Smooth muscle cell (in vitro differentiated cells): ENCODE data around the gene TRAK2. TPM values are rescaled to one million over a fixed set of nuclear protein-coding genes. Genes with fewer than 3 reads are reported as not detected.

Experiments
- DNase-seq: peaks from one replicate; lab custom pipeline; 2025; ENCODE audit not compliant: unreplicated experiment; lab: John Stamatoyannopoulos, UW
- H2AFZ ChIP-seq: fragments of 200-600 bp; sonication (generic); 2 replicates; pipeline ENCODE4 v1.6.0; 2016; ENCODE audit warnings: antibody characterized with exemption, low read depth, mild to moderate bottlenecking
- H3F3A ChIP-seq: fragments of 200-600 bp; sonication (generic); 2 replicates; pipeline ENCODE4 v1.6.0; 2017; ENCODE audit warnings: antibody characterized with exemption, low read depth
- H3K27ac ChIP-seq: fragments of 200-600 bp; sonication (generic); 2 replicates; pipeline ENCODE4 v1.5.1; 2016; ENCODE audit warnings: low read depth, mild to moderate bottlenecking
- H3K27me3 ChIP-seq: fragments of 200-600 bp; sonication (generic); 2 replicates; pipeline ENCODE4 v1.6.1; 2016; ENCODE audit warnings: low read depth, mild to moderate bottlenecking
- H3K36me3 ChIP-seq: fragments of 200-600 bp; sonication (generic); 2 replicates; pipeline ENCODE4 v1.5.1; 2016; ENCODE audit warnings: low read depth
- H3K4me1 ChIP-seq: fragments of 200-600 bp; sonication (generic); 2 replicates; pipeline ENCODE4 v1.5.1; 2016; ENCODE audit warnings: low read depth
- H3K4me2 ChIP-seq: fragments of 200-600 bp; sonication (generic); 2 replicates; pipeline ENCODE4 v1.6.0; 2016; ENCODE audit warnings: mild to moderate bottlenecking
- H3K4me3 ChIP-seq: fragments of 200-600 bp; sonication (generic); 2 replicates; pipeline ENCODE4 v1.5.1; 2016; ENCODE audit warnings: mild to moderate bottlenecking
- H3K79me2 ChIP-seq: fragments of 200-600 bp; sonication (generic); 2 replicates; pipeline ENCODE4 v1.6.0; 2016; ENCODE audit warnings: low read depth, mild to moderate bottlenecking
- H3K9ac ChIP-seq: fragments of 200-600 bp; sonication (generic); 2 replicates; pipeline ENCODE4 v1.6.0; 2016; ENCODE audit warnings: low read depth
- H3K9me3 ChIP-seq: fragments of 200-600 bp; sonication (generic); replicated peaks from 2 replicates; pipeline ENCODE4 v1.5.1; 2016; ENCODE audit warnings: low read depth
- H4K20me1 ChIP-seq: fragments of 200-600 bp; sonication (generic); 2 replicates; pipeline ENCODE4 v1.6.0; 2016; ENCODE audit warnings: low read depth
- CTCF ChIP-seq: fragments of 200-600 bp; sonication (generic); IDR thresholded peaks from 2 replicates; pipeline ENCODE4 v1.5.1; 2017; ENCODE audit warnings: borderline replicate concordance, mild to moderate bottlenecking, antibody characterized with exemption; ENCODE audit not compliant: insufficient read depth, poor library complexity, severe bottlenecking
- WGBS: methylation state at CpG from one replicate; pipeline ENCODE4 v1.1.7; 2016; ENCODE audit warnings: low lambda C conversion rate; 5-methylcytosine and 5-hydroxymethylcytosine counted together
- polyA plus RNA-seq: library from polyadenylated mRNA; unstranded; fragments of >200 nt; fragmentation: Nextera tagmentation; extraction: Ambion mirVana; gene quantifications from 2 replicates; pipeline ENCODE4 v1.2.1, GENCODE V29; 2016
- total RNA-seq: library from RNA; depleted of rRNA; stranded (reverse); fragments of >200 nt; gene quantifications from 2 replicates; pipeline ENCODE4 v1.2.3, GENCODE V29; 2014

Gene TRAK2
- total and polyA plus RNA-seq, 2 experiments from 2014 or later = 6.3 to 15.7 TPM

GRCh38 chr2:201420442-201421113 is 30.7 kb downstream of the TRAK2 start:
- WGBS = 66% methylated on average over 3 of the region's 3 CpGs
- H3K79me2 ChIP-seq = peaks cover 38% of the 10 kb centered on the region

GRCh38 chr2:201419986-201420385 is 31.3 kb downstream of the TRAK2 start:
- Histone ChIP-seq H3K9me3 (no peaks in the 10 kb centered on the region), H3K4me2 (no peak overlapping the region), H3K4me1 (no peaks in the 10 kb centered on the region), H3K36me3 (no peaks in the 10 kb centered on the region), H3K9ac (peak overlapping the region; percentile 8), H3K4me3 (no peak overlapping the region), H3K27ac (peak overlapping the region; percentile 54), H3K27me3 (no peaks in the 10 kb centered on the region), H3K79me2 (peaks cover 36% of the 10 kb centered on the region), H2AFZ (no peak overlapping the region), H4K20me1 (peaks cover 54% of the 10 kb centered on the region), H3F3A (no peaks in the 10 kb centered on the region)
- no peak for TF ChIP-seq CTCF
- 98% methylated on average over 4 of the region's 4 CpGs for WGBS
- no peak for DNase-seq

More at GRCh38 chr2:201420442-201421113, 30.7 kb downstream of the TRAK2 start:
- H3K27ac ChIP-seq = peak overlapping the region; percentile 54
- no peaks in the 10 kb centered on the region for H3K36me3 ChIP-seq
- H3K4me1 ChIP-seq = no peaks in the 10 kb centered on the region
- no peaks in the 10 kb centered on the region for H3K9me3 ChIP-seq
- H4K20me1 ChIP-seq = peaks cover 58% of the 10 kb centered on the region
- no peak for DNase-seq
- TF ChIP-seq CTCF = no peak
- no peak overlapping the region for H2AFZ ChIP-seq
- no peak overlapping the region for H3K4me3 ChIP-seq
- no peaks in the 10 kb centered on the region for H3F3A ChIP-seq
- peak overlapping the region; percentile 8 for H3K9ac ChIP-seq
- H3K4me2 ChIP-seq = no peak overlapping the region
- H3K27me3 ChIP-seq = no peaks in the 10 kb centered on the region

DNA sequence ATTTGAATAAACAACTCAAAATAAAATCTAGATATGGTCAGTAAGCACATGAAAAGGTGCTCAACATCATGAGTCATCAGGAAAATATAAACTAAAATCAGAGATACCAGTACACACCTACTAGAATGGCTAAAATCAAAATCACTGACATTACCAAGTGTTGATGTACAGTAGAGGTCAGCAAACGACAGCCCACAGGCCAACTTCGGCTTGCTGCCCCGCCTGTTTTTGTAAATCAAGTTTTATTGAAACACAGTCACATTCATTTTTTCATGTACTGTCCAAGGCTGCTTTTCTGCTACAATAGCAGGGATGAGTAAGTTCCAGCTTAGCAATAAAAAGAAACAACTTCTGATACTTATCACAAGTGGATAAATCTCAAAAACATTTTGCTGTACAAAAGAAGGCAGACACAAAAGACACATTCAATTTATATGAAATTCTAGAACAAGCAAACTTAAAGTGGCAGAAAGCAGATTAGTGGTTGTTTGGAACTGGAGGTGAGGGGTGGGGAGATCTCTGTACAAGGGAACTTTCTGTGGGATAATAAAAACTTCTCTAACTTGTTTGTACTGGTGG is 32.1 kb downstream of the TRAK2 start:
- Histone ChIP-seq H3K79me2 (peaks cover 40% of the 10 kb centered on the region), H2AFZ (no peak overlapping the region), H3K4me2 (no peak overlapping the region), H3K36me3 (no peaks in the 10 kb centered on the region), H3K9ac (no peak overlapping the region), H4K20me1 (peaks cover 59% of the 10 kb centered on the region), H3K27ac (peak overlapping the region; percentile 54), H3K27me3 (no peaks in the 10 kb centered on the region), H3K9me3 (no peaks in the 10 kb centered on the region), H3K4me1 (peaks cover 3% of the 10 kb centered on the region), H3K4me3 (no peak overlapping the region), H3F3A (no peaks in the 10 kb centered on the region)
- no peak for TF ChIP-seq CTCF
- no peak for DNase-seq
- WGBS = 79% methylated on average over 3 of the region's 3 CpGs
